ENCODE measurements around the gene LRRTM4. TPM values are rescaled to one million over a fixed set of nuclear protein-coding genes. Genes with fewer than 3 reads are reported as not detected.

LRRTM4 gene
- total RNA-seq, 1 experiment from 2014 or later, result 0.13 TPM

GRCh38 chr2:76895469-76895868 lies 626.7 kb downstream of the LRRTM4 start:
- no peak for TF ChIP-seq EZH2 (IDR thresholded peaks at IDR 0.05; ENCODE audit: borderline replicate concordance, low read depth, low read length, poor library complexity, severe bottlenecking)
- no peak for TF ChIP-seq CTCF (conservative IDR thresholded peaks at IDR 0.05; ENCODE audit: low read depth, low read length)
- Histone ChIP-seq H3K36me3 (ENCODE audit: insufficient read depth, low read length, poor library complexity, severe bottlenecking) (no peaks in the 10 kb centered on the region), H3K4me3 (ENCODE audit: low read depth, low read length, poor library complexity, severe bottlenecking) (no peak overlapping the region), H3K9me3 (ENCODE audit: low read depth, low read length, poor library complexity, severe bottlenecking) (no peaks in the 10 kb centered on the region), H3K27ac (ENCODE audit: low read depth, low read length, poor library complexity, severe bottlenecking) (no peak overlapping the region), H3K4me1 (ENCODE audit: insufficient read depth, low read length, poor library complexity, severe bottlenecking) (no peaks in the 10 kb centered on the region), H3K27me3 (replicated peaks; ENCODE audit: insufficient read depth, low read depth, low read length, poor library complexity) (no peaks in the 10 kb centered on the region)
- peak; percentile 2 for DNase-seq (ENCODE audit: low spot score)
- intact Hi-C loops (cut with micrococcal nuclease; ENCODE audit: unreplicated experiment), result no loop called here
- no TSS peak for BruUV-seq (replicated peaks)
- CTCF ChIA-PET, result no interaction called here
- POLR2A ChIA-PET (ENCODE audit: low non-redundant PET), result no interaction called here

GRCh38 chr2:76870581-76870980 lies 651.6 kb downstream of the LRRTM4 start:
- no peaks in the 10 kb centered on the region for H3K36me3 ChIP-seq (ENCODE audit: insufficient read depth, low read length, poor library complexity, severe bottlenecking)
- BruUV-seq (replicated peaks), result no TSS peak
- intact Hi-C loops (cut with micrococcal nuclease; ENCODE audit: unreplicated experiment), result no loop called here
- no peaks in the 10 kb centered on the region for H3K9me3 ChIP-seq (ENCODE audit: low read depth, low read length, poor library complexity, severe bottlenecking)
- ChIA-PET POLR2A (ENCODE audit: low non-redundant PET) (no interaction called here), CTCF (no interaction called here)
- no peak overlapping the region for H3K4me3 ChIP-seq (ENCODE audit: low read depth, low read length, poor library complexity, severe bottlenecking)
- H3K27me3 ChIP-seq (replicated peaks; ENCODE audit: insufficient read depth, low read depth, low read length, poor library complexity), result no peaks in the 10 kb centered on the region
- no peak overlapping the region for H3K27ac ChIP-seq (ENCODE audit: low read depth, low read length, poor library complexity, severe bottlenecking)
- DNase-seq (ENCODE audit: low spot score), result no peak
- TF ChIP-seq EZH2 (IDR thresholded peaks at IDR 0.05; ENCODE audit: borderline replicate concordance, low read depth, low read length, poor library complexity, severe bottlenecking) (no peak), CTCF (conservative IDR thresholded peaks at IDR 0.05; ENCODE audit: low read depth, low read length) (no peak)
- H3K4me1 ChIP-seq (ENCODE audit: insufficient read depth, low read length, poor library complexity, severe bottlenecking), result peaks cover 23% of the 10 kb centered on the region

GRCh38 chr2:76870011-76870410 lies 652.2 kb downstream of the LRRTM4 start:
- ChIA-PET CTCF (no interaction called here), POLR2A (ENCODE audit: low non-redundant PET) (no interaction called here)
- Histone ChIP-seq H3K4me1 (ENCODE audit: insufficient read depth, low read length, poor library complexity, severe bottlenecking) (peaks cover 23% of the 10 kb centered on the region), H3K27me3 (replicated peaks; ENCODE audit: insufficient read depth, low read depth, low read length, poor library complexity) (no peaks in the 10 kb centered on the region), H3K4me3 (ENCODE audit: low read depth, low read length, poor library complexity, severe bottlenecking) (no peak overlapping the region), H3K27ac (ENCODE audit: low read depth, low read length, poor library complexity, severe bottlenecking) (no peak overlapping the region), H3K9me3 (ENCODE audit: low read depth, low read length, poor library complexity, severe bottlenecking) (no peaks in the 10 kb centered on the region), H3K36me3 (ENCODE audit: insufficient read depth, low read length, poor library complexity, severe bottlenecking) (no peaks in the 10 kb centered on the region)
- BruUV-seq (replicated peaks), result no TSS peak
- intact Hi-C loops (cut with micrococcal nuclease; ENCODE audit: unreplicated experiment), result no loop called here
- peak; percentile 31; the same call in 1 of the 2 replicates for TF ChIP-seq CTCF (conservative IDR thresholded peaks at IDR 0.05; ENCODE audit: low read depth, low read length)
- TF ChIP-seq EZH2 (IDR thresholded peaks at IDR 0.05; ENCODE audit: borderline replicate concordance, low read depth, low read length, poor library complexity, severe bottlenecking), result no peak
- DNase-seq (ENCODE audit: low spot score), result peak; percentile 55

All from A673 (cell line).